ENCODE measurements around the gene TTC12. TPM values are rescaled to one million over a fixed set of nuclear protein-coding genes. Genes with fewer than 3 reads are reported as not detected.

Gene TTC12
- total RNA-seq, 4 donors from 2014 or later, result 4.4 to 19.1 (median 7.0) TPM

Other genes starting within 250 kb of the TTC12 start
- 1 to 10 TPM in 1 of 4 donors, under 1 TPM in 1, not detected in 2; 0.24 to 1.7 TPM for gene ANKK1, start 73.2 kb downstream of the TTC12 start, total RNA-seq
- gene DRD2, start 160.8 kb downstream of the TTC12 start, total RNA-seq, result under 1 TPM in 1 of 4 donors, not detected in 3; 0.28 TPM